Astrocyte (in vitro differentiated cells and primary cell): ENCODE data around the gene DZIP3. TPM values are rescaled to one million over a fixed set of nuclear protein-coding genes. Genes with fewer than 3 reads are reported as not detected.

Experiments
- DNase-seq: peaks from one replicate; pipeline ENCODE4 v3.0.0-alpha.2; 2010; ENCODE audit warnings: low read depth
- FAIRE-seq: peaks from 2 replicates; lab custom pipeline; 2011; peaks lifted over from hg19 to GRCh38; lab: Jason Lieb, UNC
- H2AFZ ChIP-seq: 2 replicates; pipeline ENCODE4 v1.6.0; 2012; ENCODE audit warnings: low read depth, low read length, inconsistent platforms
- H3K27ac ChIP-seq: 2 replicates; pipeline ENCODE4 v1.5.1; 2011; ENCODE audit warnings: low read depth, low read length, inconsistent platforms
- H3K27me3 ChIP-seq: 2 replicates; pipeline ENCODE4 v1.6.0; 2011; ENCODE audit warnings: low read length, inconsistent platforms; ENCODE audit not compliant: insufficient read depth
- H3K36me3 ChIP-seq: 2 replicates; pipeline ENCODE4 v1.5.1; 2011; ENCODE audit warnings: low read length, inconsistent platforms; ENCODE audit not compliant: insufficient read depth
- H3K4me1 ChIP-seq: 2 replicates; pipeline ENCODE4 v1.5.1; 2011; ENCODE audit warnings: low read length, inconsistent platforms; ENCODE audit not compliant: insufficient read depth
- H3K4me2 ChIP-seq: 2 replicates; pipeline ENCODE4 v1.6.0; 2012; ENCODE audit warnings: low read length, inconsistent platforms
- H3K4me3 ChIP-seq: 2 replicates; pipeline ENCODE4 v1.5.1; 2011; ENCODE audit warnings: low read depth, mild to moderate bottlenecking, low read length, inconsistent platforms; ENCODE audit not compliant: insufficient read depth
- H3K79me2 ChIP-seq: 2 replicates; pipeline ENCODE4 v1.6.0; 2012; ENCODE audit warnings: mild to moderate bottlenecking, low read length, inconsistent platforms; ENCODE audit not compliant: insufficient read depth
- H3K9ac ChIP-seq: 2 replicates; pipeline ENCODE4 v1.6.0; 2012; ENCODE audit warnings: mild to moderate bottlenecking, low read length, inconsistent platforms
- H3K9me3 ChIP-seq: 2 replicates; pipeline ENCODE4 v1.5.1; 2012; ENCODE audit warnings: low read depth, mild to moderate bottlenecking, low read length, inconsistent platforms; ENCODE audit not compliant: insufficient read depth
- H4K20me1 ChIP-seq: 2 replicates; pipeline ENCODE4 v1.6.0; 2012; ENCODE audit warnings: low read length, inconsistent platforms; ENCODE audit not compliant: insufficient read depth
- H3K27ac Mint-ChIP-seq: one replicate; pipeline ENCODE4 v1.8.0; 2021; ENCODE audit warnings: mild to moderate bottlenecking, mixed read lengths; ENCODE audit not compliant: unreplicated experiment
- H3K27me3 Mint-ChIP-seq: one replicate; pipeline ENCODE4 v1.8.0; 2021; ENCODE audit warnings: low read depth, mixed read lengths; ENCODE audit not compliant: unreplicated experiment
- H3K36me3 Mint-ChIP-seq: one replicate; pipeline ENCODE4 v1.8.0; 2021; ENCODE audit warnings: low read depth, mixed read lengths; ENCODE audit not compliant: unreplicated experiment
- H3K4me1 Mint-ChIP-seq: one replicate; pipeline ENCODE4 v1.8.0; 2021; ENCODE audit warnings: low read depth, mixed read lengths; ENCODE audit not compliant: unreplicated experiment
- H3K4me3 Mint-ChIP-seq: one replicate; pipeline ENCODE4 v1.8.0; 2021; ENCODE audit warnings: mild to moderate bottlenecking, moderate library complexity, mixed read lengths; ENCODE audit not compliant: unreplicated experiment
- H3K9me3 Mint-ChIP-seq: one replicate; pipeline ENCODE4 v1.8.0; 2021; ENCODE audit warnings: mild to moderate bottlenecking, mixed read lengths; ENCODE audit not compliant: unreplicated experiment
- EZH2 ChIP-seq: IDR thresholded peaks from 2 replicates; pipeline ENCODE4 v1.6.1; 2012; ENCODE audit warnings: mild to moderate bottlenecking, low read length, inconsistent platforms; ENCODE audit not compliant: insufficient read depth
- total RNA-seq: library from RNA; stranded (reverse); gene quantifications from 2 replicates; pipeline ENCODE4 v1.2.1, GENCODE V29; 2021
- TF ChIP-seq, protein P1 (sequence below): IDR thresholded peaks from 2 replicates; pipeline ENCODE4 v1.5.1; 2011; ENCODE audit warnings: low read depth, mild to moderate bottlenecking, inconsistent platforms, low read length, moderate library complexity; ENCODE audit not compliant: insufficient read depth

The DZIP3 gene
- total RNA-seq, 1 donor from 2014 or later: 12.9 TPM

DNA sequence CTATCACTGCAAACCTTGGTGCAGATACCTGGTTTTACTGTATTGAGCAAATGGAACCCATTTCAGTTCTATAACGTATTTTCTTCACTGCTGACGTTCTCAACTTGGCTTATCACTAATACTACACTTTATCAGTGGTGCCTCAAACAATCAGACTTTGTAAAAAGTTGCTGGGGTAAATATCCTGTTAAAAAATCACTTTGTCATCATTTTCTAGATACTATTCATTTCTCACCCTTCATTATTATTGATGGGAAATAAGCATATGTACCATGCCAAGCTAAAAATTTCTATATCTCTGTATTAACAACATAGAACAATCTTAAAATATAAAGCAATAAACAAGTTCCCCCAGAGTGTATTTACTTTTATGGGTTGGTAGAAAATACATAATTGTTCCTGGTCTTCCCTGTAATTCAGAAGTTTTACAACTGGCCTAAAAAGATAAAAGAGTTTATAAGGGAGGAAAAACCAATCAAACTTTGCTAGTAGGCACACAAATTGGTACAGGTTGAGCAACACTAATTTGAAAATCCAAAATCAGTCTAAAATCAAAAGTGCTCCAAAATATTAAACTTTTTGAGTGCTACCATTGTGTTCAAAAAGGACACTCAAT is 33.4 kb upstream of the DZIP3 start:
- H2AFZ ChIP-seq: no peak overlapping the region
- FAIRE-seq (no peak), DNase-seq (no peak)
- no peak overlapping the region for H3K4me3 Mint-ChIP-seq
- no peaks in the 10 kb centered on the region for H4K20me1 ChIP-seq
- H3K4me2 ChIP-seq: no peak overlapping the region
- peaks cover 35% of the 10 kb centered on the region for H3K36me3 ChIP-seq
- H3K27me3 ChIP-seq: no peaks in the 10 kb centered on the region
- no peaks in the 10 kb centered on the region for H3K36me3 Mint-ChIP-seq
- peaks cover 5% of the 10 kb centered on the region for H3K4me1 Mint-ChIP-seq
- H3K9ac ChIP-seq: no peak overlapping the region
- H3K9me3 Mint-ChIP-seq: no peaks in the 10 kb centered on the region
- no peaks in the 10 kb centered on the region for H3K9me3 ChIP-seq
- no peak overlapping the region for H3K27ac Mint-ChIP-seq
- no peaks in the 10 kb centered on the region for H3K4me1 ChIP-seq
- no peaks in the 10 kb centered on the region for H3K79me2 ChIP-seq
- H3K4me3 ChIP-seq: no peak overlapping the region
- H3K27ac ChIP-seq: no peak overlapping the region
- TF ChIP-seq, protein P1, sequence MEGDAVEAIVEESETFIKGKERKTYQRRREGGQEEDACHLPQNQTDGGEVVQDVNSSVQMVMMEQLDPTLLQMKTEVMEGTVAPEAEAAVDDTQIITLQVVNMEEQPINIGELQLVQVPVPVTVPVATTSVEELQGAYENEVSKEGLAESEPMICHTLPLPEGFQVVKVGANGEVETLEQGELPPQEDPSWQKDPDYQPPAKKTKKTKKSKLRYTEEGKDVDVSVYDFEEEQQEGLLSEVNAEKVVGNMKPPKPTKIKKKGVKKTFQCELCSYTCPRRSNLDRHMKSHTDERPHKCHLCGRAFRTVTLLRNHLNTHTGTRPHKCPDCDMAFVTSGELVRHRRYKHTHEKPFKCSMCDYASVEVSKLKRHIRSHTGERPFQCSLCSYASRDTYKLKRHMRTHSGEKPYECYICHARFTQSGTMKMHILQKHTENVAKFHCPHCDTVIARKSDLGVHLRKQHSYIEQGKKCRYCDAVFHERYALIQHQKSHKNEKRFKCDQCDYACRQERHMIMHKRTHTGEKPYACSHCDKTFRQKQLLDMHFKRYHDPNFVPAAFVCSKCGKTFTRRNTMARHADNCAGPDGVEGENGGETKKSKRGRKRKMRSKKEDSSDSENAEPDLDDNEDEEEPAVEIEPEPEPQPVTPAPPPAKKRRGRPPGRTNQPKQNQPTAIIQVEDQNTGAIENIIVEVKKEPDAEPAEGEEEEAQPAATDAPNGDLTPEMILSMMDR: no peak
- no peak for TF ChIP-seq EZH2
- no peaks in the 10 kb centered on the region for H3K27me3 Mint-ChIP-seq

DNA sequence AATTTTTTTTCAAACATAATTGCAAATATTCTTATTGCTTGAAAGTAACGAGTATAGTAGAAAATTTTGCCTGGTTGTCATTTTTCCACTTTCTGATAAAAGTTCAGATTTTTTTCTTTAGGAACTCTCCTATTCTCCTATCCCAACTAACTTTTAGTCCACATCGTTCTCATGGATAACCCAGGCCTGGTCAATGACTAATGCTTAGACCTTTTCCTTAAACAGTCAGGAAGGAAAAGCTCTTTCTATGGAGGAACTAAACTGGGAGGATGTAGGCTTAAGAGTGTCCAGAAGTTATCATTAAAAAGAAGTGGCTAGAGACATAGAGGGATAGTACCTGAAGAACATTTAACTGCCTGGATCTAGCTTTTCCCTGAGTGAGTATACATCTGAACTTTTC is 27.0 kb upstream of the DZIP3 start:
- H3K4me2 ChIP-seq: no peak overlapping the region
- H3K9me3 ChIP-seq: no peaks in the 10 kb centered on the region
- H3K79me2 ChIP-seq: no peaks in the 10 kb centered on the region
- H3K27ac ChIP-seq: no peak overlapping the region
- H2AFZ ChIP-seq: no peak overlapping the region
- no peaks in the 10 kb centered on the region for H3K27me3 ChIP-seq
- Mint-ChIP-seq H3K36me3 (no peaks in the 10 kb centered on the region), H3K27ac (no peak overlapping the region), H3K4me1 (no peaks in the 10 kb centered on the region), H3K9me3 (no peaks in the 10 kb centered on the region), H3K4me3 (no peak overlapping the region), H3K27me3 (no peaks in the 10 kb centered on the region)
- FAIRE-seq (no peak), DNase-seq (no peak)
- TF ChIP-seq, protein P1: no peak
- TF ChIP-seq EZH2: no peak
- no peaks in the 10 kb centered on the region for H3K4me1 ChIP-seq
- no peak overlapping the region for H3K4me3 ChIP-seq
- no peaks in the 10 kb centered on the region for H4K20me1 ChIP-seq
- no peak overlapping the region for H3K9ac ChIP-seq
- peaks cover 31% of the 10 kb centered on the region for H3K36me3 ChIP-seq

DNA sequence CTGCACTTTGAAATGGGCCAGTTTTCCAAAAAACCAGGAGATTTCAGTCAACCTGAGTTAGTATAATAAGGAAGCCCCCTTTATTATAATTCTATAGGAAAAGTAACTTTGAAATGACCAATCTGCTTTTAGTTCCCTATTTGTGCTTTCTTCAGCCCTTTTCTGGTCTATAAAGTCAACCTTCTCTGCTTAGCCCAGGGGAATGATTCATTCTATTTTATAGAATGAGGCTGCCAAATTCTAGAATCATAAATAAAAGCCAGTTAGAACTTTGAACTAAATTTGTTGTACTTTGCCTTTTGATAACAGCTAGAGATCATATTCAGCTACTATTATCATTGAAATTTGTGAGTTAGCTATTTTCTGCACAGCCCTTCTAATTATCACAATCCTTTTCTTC is 25.0 kb upstream of the DZIP3 start:
- Histone ChIP-seq H3K9me3 (no peaks in the 10 kb centered on the region), H3K4me3 (no peak overlapping the region), H3K36me3 (peaks cover 22% of the 10 kb centered on the region), H4K20me1 (no peaks in the 10 kb centered on the region), H3K79me2 (no peaks in the 10 kb centered on the region), H3K27ac (no peak overlapping the region), H3K9ac (no peak overlapping the region), H2AFZ (no peak overlapping the region), H3K4me1 (no peaks in the 10 kb centered on the region), H3K4me2 (no peak overlapping the region), H3K27me3 (no peaks in the 10 kb centered on the region)
- Mint-ChIP-seq H3K4me1 (no peaks in the 10 kb centered on the region), H3K4me3 (no peak overlapping the region), H3K36me3 (no peaks in the 10 kb centered on the region), H3K27me3 (no peaks in the 10 kb centered on the region), H3K9me3 (no peaks in the 10 kb centered on the region), H3K27ac (no peak overlapping the region)
- FAIRE-seq: no peak
- TF ChIP-seq, protein P1: no peak
- no peak for TF ChIP-seq EZH2
- no peak for DNase-seq
